Neural progenitor cell (in vitro differentiated cells): ENCODE data around the gene WDR3. TPM values are rescaled to one million over a fixed set of nuclear protein-coding genes. Genes with fewer than 3 reads are reported as not detected.

Experiments
- DNase-seq: peaks from one replicate; pipeline ENCODE4 v3.0.0-alpha.2; 2016; ENCODE audit warnings: low spot score
- H2AFZ ChIP-seq: fragments of 200-600 bp; sonication (generic); replicated peaks from 2 replicates; pipeline ENCODE4 v1.6.1; 2016; ENCODE audit warnings: antibody characterized with exemption
- H3F3A ChIP-seq: fragments of 200-600 bp; sonication (generic); 2 replicates; pipeline ENCODE4 v1.6.1; 2016; ENCODE audit warnings: antibody characterized with exemption, low read depth
- H3K27ac ChIP-seq: fragments of 200-600 bp; sonication (generic); 2 replicates; pipeline ENCODE4 v1.5.1; 2016; ENCODE audit warnings: mild to moderate bottlenecking
- H3K27me3 ChIP-seq: fragments of 200-600 bp; sonication (generic); 2 replicates; pipeline ENCODE4 v1.6.1; 2016; ENCODE audit warnings: mild to moderate bottlenecking, moderate library complexity
- H3K36me3 ChIP-seq: fragments of 200-600 bp; sonication (generic); 2 replicates; pipeline ENCODE4 v1.5.1; 2016
- H3K4me1 ChIP-seq: fragments of 200-600 bp; sonication (generic); 2 replicates; pipeline ENCODE4 v1.6.1; 2016; ENCODE audit warnings: mixed run types
- H3K4me2 ChIP-seq: fragments of 200-600 bp; sonication (generic); 2 replicates; pipeline ENCODE4 v1.6.1; 2016
- H3K4me3 ChIP-seq: fragments of 200-600 bp; sonication (generic); 2 replicates; pipeline ENCODE4 v1.5.1; 2016
- H3K79me2 ChIP-seq: fragments of 200-600 bp; sonication (generic); 2 replicates; pipeline ENCODE4 v1.6.1; 2016; ENCODE audit warnings: low read depth
- H3K9ac ChIP-seq: fragments of 200-600 bp; sonication (generic); 2 replicates; pipeline ENCODE4 v1.6.1; 2016
- H3K9me3 ChIP-seq: fragments of 200-600 bp; sonication (generic); 2 replicates; pipeline ENCODE4 v1.5.1; 2016; ENCODE audit warnings: low read depth
- H4K20me1 ChIP-seq: fragments of 200-600 bp; sonication (generic); 2 replicates; pipeline ENCODE4 v1.6.1; 2016; ENCODE audit warnings: low read depth
- H3K27ac Mint-ChIP-seq: 3 replicates; pipeline ENCODE4 v1.8.0; 2021; ENCODE audit warnings: mixed read lengths
- H3K27me3 Mint-ChIP-seq: 2 replicates; pipeline ENCODE4 v1.8.0; 2022; ENCODE audit warnings: low read depth, mild to moderate bottlenecking, inconsistent platforms, moderate library complexity, mixed read lengths; ENCODE audit not compliant: insufficient read depth
- H3K36me3 Mint-ChIP-seq: 3 replicates; pipeline ENCODE4 v1.8.0; 2021; ENCODE audit warnings: mixed read lengths
- H3K4me1 Mint-ChIP-seq: 3 replicates; pipeline ENCODE4 v1.8.0; 2021; ENCODE audit warnings: mixed read lengths
- H3K4me3 Mint-ChIP-seq: 3 replicates; pipeline ENCODE4 v1.8.0; 2021; ENCODE audit warnings: mild to moderate bottlenecking, moderate library complexity, mixed read lengths
- H3K9me3 Mint-ChIP-seq: 3 replicates; pipeline ENCODE4 v1.8.0; 2020; ENCODE audit warnings: mixed read lengths
- CTCF ChIP-seq: fragments of 200-600 bp; sonication (generic); IDR thresholded peaks from 2 replicates; pipeline ENCODE4 v1.5.1; 2017; ENCODE audit warnings: antibody characterized with exemption, mild to moderate bottlenecking
- EZH2 ChIP-seq: fragments of 200-600 bp; sonication (generic); IDR thresholded peaks from 2 replicates; pipeline ENCODE4 v1.6.1; 2017; ENCODE audit warnings: antibody characterized with exemption, mild to moderate bottlenecking, moderate library complexity
- EZH2phosphoT487 ChIP-seq: fragments of 200-600 bp; sonication (generic); IDR thresholded peaks from 2 replicates; pipeline ENCODE4 v1.6.1; 2017; ENCODE audit warnings: antibody characterized with exemption
- total RNA-seq: library from RNA; depleted of rRNA; stranded (reverse); fragments of >200 nt; gene quantifications from 2 replicates; pipeline ENCODE4 v1.2.3, GENCODE V29; 2015; ENCODE audit warnings: low replicate concordance

Gene WDR3
- total RNA-seq, 1 donor from 2014 or later = 42.4 TPM

GRCh38 chr1:117967477-117967876, 37.9 kb downstream of the WDR3 start:
- H3K4me1 ChIP-seq = peaks cover 39% of the 10 kb centered on the region
- H3K36me3 ChIP-seq = no peaks in the 10 kb centered on the region
- peaks cover 26% of the 10 kb centered on the region for H3F3A ChIP-seq
- H2AFZ ChIP-seq = peak overlapping the region; percentile 23
- no peak overlapping the region for H3K9ac ChIP-seq
- H3K79me2 ChIP-seq = no peaks in the 10 kb centered on the region
- peak overlapping the region; percentile 34 for H3K4me2 ChIP-seq
- Mint-ChIP-seq H3K36me3 (no peaks in the 10 kb centered on the region), H3K9me3 (no peaks in the 10 kb centered on the region), H3K27ac (no peak overlapping the region), H3K4me1 (peaks cover 41% of the 10 kb centered on the region), H3K4me3 (no peak overlapping the region), H3K27me3 (no peaks in the 10 kb centered on the region)
- no peaks in the 10 kb centered on the region for H3K27me3 ChIP-seq
- H3K9me3 ChIP-seq = no peaks in the 10 kb centered on the region
- peak overlapping the region; percentile 2 for H3K4me3 ChIP-seq
- H3K27ac ChIP-seq = peak overlapping the region; percentile 31
- TF ChIP-seq EZH2 (no peak), CTCF (peak; percentile 43)
- H4K20me1 ChIP-seq = no peaks in the 10 kb centered on the region
- peak; percentile 55 for DNase-seq

- Mint-ChIP-seq H3K27ac (peak overlapping the region; percentile 50), H3K27me3 (no peaks in the 10 kb centered on the region), H3K36me3 (no peaks in the 10 kb centered on the region), H3K4me3 (no peak overlapping the region), H3K4me1 (peaks cover 41% of the 10 kb centered on the region), H3K9me3 (no peaks in the 10 kb centered on the region)
- H3K79me2 ChIP-seq = no peaks in the 10 kb centered on the region
- H3K9me3 ChIP-seq = no peaks in the 10 kb centered on the region
- no peaks in the 10 kb centered on the region for H3K36me3 ChIP-seq
- peaks cover 39% of the 10 kb centered on the region for H3K4me1 ChIP-seq
- peak overlapping the region; percentile 31 for H3K27ac ChIP-seq
- peak overlapping the region; percentile 34 for H3K4me2 ChIP-seq
- peaks cover 26% of the 10 kb centered on the region for H3F3A ChIP-seq
- H3K27me3 ChIP-seq = no peaks in the 10 kb centered on the region
- DNase-seq = no peak
- H2AFZ ChIP-seq = peak overlapping the region; percentile 13
- H3K9ac ChIP-seq = no peak overlapping the region
- no peak for TF ChIP-seq EZH2
- no peaks in the 10 kb centered on the region for H4K20me1 ChIP-seq
- peak overlapping the region; percentile 2 for H3K4me3 ChIP-seq
Measured at GRCh38 chr1:117967881-117968280, 38.3 kb downstream of the WDR3 start.

- peak overlapping the region; percentile 76 for H3K27ac Mint-ChIP-seq
- peaks cover 41% of the 10 kb centered on the region for H3K4me1 Mint-ChIP-seq
- no peaks in the 10 kb centered on the region for H3K36me3 Mint-ChIP-seq
Measured at GRCh38 chr1:117970252-117970651, 40.7 kb downstream of the WDR3 start.

GRCh38 chr1:117971777-117972176, 42.2 kb downstream of the WDR3 start:
- no peak overlapping the region for H3K27ac Mint-ChIP-seq
- Histone ChIP-seq H3K27ac (no peak overlapping the region), H3K79me2 (no peaks in the 10 kb centered on the region), H3K27me3 (no peaks in the 10 kb centered on the region), H3K4me2 (no peak overlapping the region), H4K20me1 (no peaks in the 10 kb centered on the region), H3F3A (peaks cover 26% of the 10 kb centered on the region), H3K36me3 (no peaks in the 10 kb centered on the region), H3K9ac (no peak overlapping the region), H3K9me3 (no peaks in the 10 kb centered on the region), H3K4me1 (peaks cover 36% of the 10 kb centered on the region), H2AFZ (no peak overlapping the region), H3K4me3 (no peak overlapping the region)
- H3K4me1 Mint-ChIP-seq = peaks cover 41% of the 10 kb centered on the region
- no peak for TF ChIP-seq EZH2phosphoT487
- no peak for DNase-seq
- no peaks in the 10 kb centered on the region for H3K36me3 Mint-ChIP-seq
- no peaks in the 10 kb centered on the region for H3K27me3 Mint-ChIP-seq
- no peaks in the 10 kb centered on the region for H3K9me3 Mint-ChIP-seq
- no peak overlapping the region for H3K4me3 Mint-ChIP-seq

More at GRCh38 chr1:117970252-117970651, 40.7 kb downstream of the WDR3 start:
- Histone ChIP-seq H3K79me2 (no peaks in the 10 kb centered on the region), H3K4me2 (peak overlapping the region; percentile 50), H3K9me3 (no peaks in the 10 kb centered on the region), H4K20me1 (no peaks in the 10 kb centered on the region), H3K36me3 (no peaks in the 10 kb centered on the region), H2AFZ (peak overlapping the region; percentile 80), H3K4me1 (peaks cover 39% of the 10 kb centered on the region), H3K4me3 (no peak overlapping the region), H3K27ac (peak overlapping the region; percentile 11), H3F3A (peaks cover 26% of the 10 kb centered on the region), H3K9ac (no peak overlapping the region), H3K27me3 (no peaks in the 10 kb centered on the region)
- Mint-ChIP-seq H3K4me3 (peak overlapping the region; percentile 61), H3K9me3 (no peaks in the 10 kb centered on the region), H3K27me3 (no peaks in the 10 kb centered on the region)
- peak; percentile 75 for DNase-seq
- TF ChIP-seq CTCF = no peak
- no peak for TF ChIP-seq EZH2phosphoT487
- no peak for TF ChIP-seq EZH2
